Measurements from ENCODE around the gene RASGEF1C. TPM values are rescaled to one million over a fixed set of nuclear protein-coding genes. Genes with fewer than 3 reads are reported as not detected.

RASGEF1C gene
- total RNA-seq, 4 donors from 2014 or later: 0.38 to 0.51 TPM; not detected in 2

DNA sequence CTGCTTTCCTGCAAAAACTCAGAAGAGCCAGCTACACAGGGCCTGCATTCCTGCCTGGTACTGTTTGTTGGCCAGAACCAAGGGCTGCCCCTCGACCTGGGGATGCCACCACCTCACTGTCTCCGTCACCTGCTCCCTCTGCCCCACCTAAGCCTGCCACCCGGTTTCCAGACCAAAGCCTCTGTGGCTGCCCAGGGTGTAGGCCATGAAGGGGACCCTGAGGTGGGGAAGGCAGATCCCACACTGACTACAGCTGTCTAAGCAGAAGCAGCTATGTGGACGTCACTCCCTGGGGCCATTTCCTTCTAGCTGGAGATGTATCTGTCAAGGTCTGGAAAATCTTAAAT lies 35.8 kb downstream of the RASGEF1C start:
- TF ChIP-seq, protein P1, sequence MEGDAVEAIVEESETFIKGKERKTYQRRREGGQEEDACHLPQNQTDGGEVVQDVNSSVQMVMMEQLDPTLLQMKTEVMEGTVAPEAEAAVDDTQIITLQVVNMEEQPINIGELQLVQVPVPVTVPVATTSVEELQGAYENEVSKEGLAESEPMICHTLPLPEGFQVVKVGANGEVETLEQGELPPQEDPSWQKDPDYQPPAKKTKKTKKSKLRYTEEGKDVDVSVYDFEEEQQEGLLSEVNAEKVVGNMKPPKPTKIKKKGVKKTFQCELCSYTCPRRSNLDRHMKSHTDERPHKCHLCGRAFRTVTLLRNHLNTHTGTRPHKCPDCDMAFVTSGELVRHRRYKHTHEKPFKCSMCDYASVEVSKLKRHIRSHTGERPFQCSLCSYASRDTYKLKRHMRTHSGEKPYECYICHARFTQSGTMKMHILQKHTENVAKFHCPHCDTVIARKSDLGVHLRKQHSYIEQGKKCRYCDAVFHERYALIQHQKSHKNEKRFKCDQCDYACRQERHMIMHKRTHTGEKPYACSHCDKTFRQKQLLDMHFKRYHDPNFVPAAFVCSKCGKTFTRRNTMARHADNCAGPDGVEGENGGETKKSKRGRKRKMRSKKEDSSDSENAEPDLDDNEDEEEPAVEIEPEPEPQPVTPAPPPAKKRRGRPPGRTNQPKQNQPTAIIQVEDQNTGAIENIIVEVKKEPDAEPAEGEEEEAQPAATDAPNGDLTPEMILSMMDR (IDR thresholded peaks at IDR 0.05; ENCODE audit: low read depth): no peak

DNA sequence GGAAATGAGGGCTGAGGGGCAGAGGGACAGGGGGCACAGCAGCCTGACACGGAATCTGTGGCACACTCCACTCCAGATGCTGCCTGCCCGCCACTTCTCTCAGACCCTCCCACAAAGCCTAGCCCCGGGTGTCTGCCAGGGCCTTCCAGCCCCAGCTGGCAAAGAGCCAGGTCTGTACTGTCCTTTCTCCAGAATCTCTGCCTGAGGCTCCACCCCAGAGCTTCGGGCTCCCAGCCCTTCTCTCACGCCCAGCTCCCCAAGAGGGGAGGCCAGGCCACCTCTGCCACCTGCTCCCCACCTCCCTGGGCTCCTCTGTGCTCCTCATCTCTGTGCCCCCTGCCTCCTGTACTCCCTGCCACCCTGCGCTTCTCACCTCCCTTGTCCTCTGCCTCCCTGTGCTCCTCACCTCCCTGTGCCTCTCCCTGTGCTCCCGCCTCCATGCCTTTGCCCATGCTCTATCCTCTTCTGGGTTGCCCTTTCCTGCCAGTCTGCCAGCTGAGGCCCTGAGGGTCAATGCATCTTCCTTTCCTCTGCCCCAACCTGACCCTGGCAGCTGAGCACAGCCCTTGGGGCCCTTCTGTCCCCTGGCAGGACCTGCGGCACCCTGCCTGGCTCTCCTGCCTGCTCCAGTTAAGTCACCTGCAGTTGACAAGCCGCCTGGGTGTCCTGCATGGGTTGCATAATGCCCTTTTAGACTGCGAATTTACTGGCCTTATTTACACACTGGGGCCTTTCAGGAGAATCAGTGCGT lies 36.4 kb downstream of the RASGEF1C start:
- TF ChIP-seq, protein P1 (IDR thresholded peaks at IDR 0.05; ENCODE audit: low read depth): no peak

DNA sequence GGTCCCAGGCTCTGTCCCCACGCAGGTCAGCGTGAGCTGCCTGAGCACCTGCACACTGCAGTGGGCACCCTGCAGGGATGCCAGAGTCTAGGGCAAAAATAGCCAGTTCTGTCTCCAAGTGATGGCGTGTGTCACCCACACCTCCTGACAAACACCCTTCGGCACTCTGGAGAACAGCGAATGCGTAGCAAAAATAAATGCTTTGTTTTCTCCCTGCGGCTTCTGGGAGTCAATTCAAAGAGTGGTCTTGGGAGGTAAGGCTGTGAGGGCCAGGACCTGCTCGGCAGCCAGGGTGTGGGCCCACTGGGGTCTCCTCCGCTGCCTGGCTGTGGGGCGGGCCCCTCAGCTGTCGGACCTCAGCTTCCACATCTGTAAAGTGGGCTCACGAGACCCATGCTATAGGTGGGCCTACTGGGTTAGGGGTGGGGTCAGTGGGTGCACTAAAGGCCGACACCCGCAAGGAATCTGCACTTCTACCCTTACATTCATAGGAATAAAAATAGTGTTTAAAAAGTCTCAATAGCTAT lies 37.4 kb downstream of the RASGEF1C start:
- TF ChIP-seq, protein P1 (IDR thresholded peaks at IDR 0.05; ENCODE audit: low read depth): no peak

DNA sequence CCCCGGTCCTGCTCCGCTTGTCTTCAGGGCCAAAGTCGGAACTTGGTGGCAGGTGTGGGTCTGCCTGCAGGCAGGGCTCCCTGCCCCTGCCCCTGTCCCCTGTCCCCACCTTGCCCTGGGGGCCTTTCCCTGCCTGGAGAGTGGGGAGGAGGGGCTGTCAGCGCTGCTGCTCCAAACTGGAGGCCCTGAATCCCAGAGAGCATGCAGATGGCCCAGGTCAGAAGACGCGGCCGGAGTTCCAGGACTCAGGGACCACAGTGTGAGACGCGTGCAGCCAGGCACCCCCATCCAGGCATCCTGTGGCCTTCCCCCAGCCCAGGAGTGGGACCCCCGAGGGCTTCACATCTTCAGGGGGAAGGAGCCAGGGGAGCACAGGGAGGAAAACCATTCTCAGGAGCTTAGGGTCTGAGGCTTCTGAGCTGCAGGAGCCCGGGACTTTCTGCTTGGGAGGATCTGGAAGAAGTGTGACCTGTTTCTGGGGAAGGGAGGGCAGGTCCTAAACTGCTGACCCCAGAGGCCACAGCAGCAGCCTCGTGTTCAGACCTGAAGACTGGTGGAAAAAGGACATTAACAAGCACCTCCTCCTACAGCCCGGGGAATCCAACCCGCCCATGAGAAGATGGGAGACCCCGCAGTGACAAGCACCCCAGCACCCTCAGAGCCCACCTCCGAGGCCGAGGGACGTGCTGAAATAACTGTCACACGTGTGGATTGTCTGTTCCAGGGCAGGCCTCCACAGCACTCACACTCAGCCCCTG lies 38.0 kb downstream of the RASGEF1C start:
- TF ChIP-seq, protein P1 (IDR thresholded peaks at IDR 0.05; ENCODE audit: low read depth): no peak

DNA sequence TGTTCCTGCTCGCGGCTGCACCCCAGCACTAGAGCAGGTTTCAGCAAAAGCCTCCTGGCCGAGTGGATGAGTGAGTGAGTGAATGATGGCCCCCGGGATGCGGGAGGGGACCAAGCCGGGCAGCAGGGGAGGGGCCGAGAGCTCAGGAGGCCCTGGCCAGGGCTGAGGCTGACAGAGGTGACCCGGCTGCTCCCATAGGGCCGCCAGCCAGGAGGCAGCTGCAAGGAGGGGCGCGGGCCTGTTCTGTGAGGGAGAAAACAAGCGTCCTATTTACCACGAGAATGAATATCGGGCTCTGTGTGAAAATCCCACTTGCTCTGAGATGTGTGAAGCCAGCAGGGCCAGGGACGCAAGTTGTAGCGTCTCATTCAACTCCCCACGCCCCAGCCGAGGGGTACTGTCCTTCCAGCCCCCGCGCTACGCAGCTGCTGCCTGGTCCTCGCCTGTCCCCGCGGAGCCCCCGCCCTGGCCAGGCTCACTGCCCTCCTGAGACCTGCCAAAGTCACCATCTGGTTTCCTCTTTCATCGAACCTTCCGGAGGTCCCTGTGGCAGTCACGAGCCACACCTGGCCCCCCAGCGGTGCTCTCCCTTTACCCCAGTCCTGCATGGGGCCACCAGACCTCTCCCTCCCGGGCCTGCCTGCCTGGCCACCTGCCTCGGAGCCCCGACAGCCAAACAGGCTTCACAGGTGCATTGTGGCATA lies 38.8 kb downstream of the RASGEF1C start:
- TF ChIP-seq, protein P1 (IDR thresholded peaks at IDR 0.05; ENCODE audit: low read depth): no peak

DNA sequence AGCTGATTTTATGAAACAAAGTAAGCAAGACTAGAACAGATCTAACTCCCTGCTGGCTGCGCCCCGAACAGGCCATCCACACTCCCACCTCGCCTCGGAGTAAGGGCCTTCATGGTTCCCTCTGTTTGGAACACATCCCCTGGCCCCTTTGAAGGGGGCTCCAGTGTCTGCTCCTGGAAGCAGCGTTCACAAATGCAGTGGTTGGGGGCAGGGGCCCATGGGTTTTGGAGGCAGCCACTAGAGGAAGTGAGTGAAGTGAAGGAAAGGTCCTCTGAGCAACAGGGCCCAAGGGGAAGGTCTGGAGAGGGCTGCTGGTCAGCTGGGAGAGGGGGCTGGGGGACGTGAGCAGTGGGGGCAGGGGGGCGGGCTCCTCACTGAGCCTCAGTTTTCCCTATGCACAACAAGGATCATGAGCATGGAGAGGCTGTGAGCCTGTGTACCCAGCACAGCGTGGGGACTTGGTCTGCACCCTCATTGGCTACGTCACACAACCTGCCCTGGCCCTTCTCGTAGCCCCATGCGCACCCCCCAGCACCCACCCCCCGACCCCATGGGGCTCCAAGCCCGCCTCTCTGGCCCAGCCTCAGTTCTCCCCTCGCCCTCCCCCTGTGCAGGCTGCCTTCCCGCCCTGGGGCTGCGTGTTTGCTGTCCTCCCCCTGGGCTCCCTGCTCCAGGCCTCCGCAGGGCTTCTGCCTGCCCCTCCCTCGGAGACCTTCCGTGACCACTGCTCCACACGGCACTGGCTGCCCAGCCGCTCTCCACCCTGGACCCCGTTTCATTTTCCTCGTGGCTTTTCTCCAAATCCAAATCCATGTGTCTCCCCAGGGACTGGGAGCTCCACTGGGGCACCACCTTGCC lies 39.5 kb downstream of the RASGEF1C start:
- TF ChIP-seq, protein P1 (IDR thresholded peaks at IDR 0.05; ENCODE audit: low read depth): no peak

All from subcutaneous adipose tissue (tissue), 4 donors.